Rectal smooth muscle tissue (tissue), 1 donor: Measurements from ENCODE around the gene MRAP2.
"Not testable (repeated sequence)": the region's sequence is repeated elsewhere in the genome, so short reads cannot be mapped to it uniquely, and the experiment has no call there.

Source experiments
- H3K27ac ChIP-seq: one replicate; pipeline ENCODE4 v1.7.0; 2013; ENCODE audit warnings: low read depth, low read length, inconsistent platforms
- H3K27me3 ChIP-seq: one replicate; pipeline ENCODE4 v1.7.0; 2013; ENCODE audit warnings: low read length; ENCODE audit not compliant: control insufficient read depth, insufficient read depth
- H3K36me3 ChIP-seq: one replicate; pipeline ENCODE4 v1.7.0; 2013; ENCODE audit warnings: low read length; ENCODE audit not compliant: control insufficient read depth, insufficient read depth
- H3K4me1 ChIP-seq: one replicate; pipeline ENCODE4 v1.7.0; 2013; ENCODE audit warnings: low read length; ENCODE audit not compliant: control insufficient read depth, insufficient read depth
- H3K4me3 ChIP-seq: one replicate; pipeline ENCODE4 v1.7.0; 2013; ENCODE audit warnings: low read length
- H3K9ac ChIP-seq: one replicate; pipeline ENCODE4 v1.7.0; 2013; ENCODE audit warnings: low read length

MRAP2 gene

GRCh38 chr6:84017709-84018452, 15.7 kb upstream of the MRAP2 start:
- Histone ChIP-seq H3K4me1 (no peaks in the 10 kb centered on the region), H3K36me3 (no peaks in the 10 kb centered on the region), H3K9ac (no peak overlapping the region), H3K27me3 (no peaks in the 10 kb centered on the region), H3K27ac (no peak overlapping the region), H3K4me3 (no peak overlapping the region)

- Histone ChIP-seq H3K4me3 (no peak overlapping the region), H3K27ac (no peak overlapping the region), H3K36me3 (no peaks in the 10 kb centered on the region), H3K9ac (no peak overlapping the region), H3K27me3 (no peaks in the 10 kb centered on the region), H3K4me1 (no peaks in the 10 kb centered on the region)
Measured at GRCh38 chr6:84018453-84019061, 15.0 kb upstream of the MRAP2 start.

- Histone ChIP-seq H3K4me1 (no peaks in the 10 kb centered on the region), H3K36me3 (no peaks in the 10 kb centered on the region), H3K9ac (no peak overlapping the region), H3K4me3 (no peak overlapping the region), H3K27me3 (no peaks in the 10 kb centered on the region), H3K27ac (no peak overlapping the region)
Measured at GRCh38 chr6:84019141-84019841, 14.3 kb upstream of the MRAP2 start.

- Histone ChIP-seq H3K27me3 (no peaks in the 10 kb centered on the region), H3K4me3 (no peak overlapping the region), H3K9ac (no peak overlapping the region), H3K36me3 (no peaks in the 10 kb centered on the region), H3K27ac (no peak overlapping the region), H3K4me1 (no peaks in the 10 kb centered on the region)
Measured at GRCh38 chr6:84019842-84020211, 13.7 kb upstream of the MRAP2 start.

GRCh38 chr6:84021625-84022024, 11.9 kb upstream of the MRAP2 start:
- Histone ChIP-seq H3K27me3 (no peaks in the 10 kb centered on the region), H3K4me1 (no peaks in the 10 kb centered on the region), H3K36me3 (no peaks in the 10 kb centered on the region), H3K27ac (no peak overlapping the region), H3K9ac (no peak overlapping the region), H3K4me3 (no peak overlapping the region)

- no peak overlapping the region for H3K27ac ChIP-seq
- H3K36me3 ChIP-seq = no peaks in the 10 kb centered on the region
- H3K27me3 ChIP-seq = no peaks in the 10 kb centered on the region
- H3K9ac ChIP-seq = no peak overlapping the region
- no peaks in the 10 kb centered on the region for H3K4me1 ChIP-seq
- H3K4me3 ChIP-seq = no peak overlapping the region
Measured at GRCh38 chr6:84026721-84027164, 6.8 kb upstream of the MRAP2 start.

- Histone ChIP-seq H3K4me1 (no peaks in the 10 kb centered on the region), H3K27ac (no peak overlapping the region), H3K9ac (no peak overlapping the region), H3K4me3 (no peak overlapping the region), H3K27me3 (no peaks in the 10 kb centered on the region), H3K36me3 (no peaks in the 10 kb centered on the region)
Measured at GRCh38 chr6:84027340-84028181, 6.0 kb upstream of the MRAP2 start.

- H3K4me1 ChIP-seq = no peaks in the 10 kb centered on the region
Measured at GRCh38 chr6:84028350-84028749, 5.2 kb upstream of the MRAP2 start.

GRCh38 chr6:84032000-84032399, 1.6 kb upstream of the MRAP2 start:
- not testable (repeated sequence) for H3K36me3 ChIP-seq, H3K27ac ChIP-seq, H3K9ac ChIP-seq, H3K4me3 ChIP-seq, H3K27me3 ChIP-seq, H3K4me1 ChIP-seq

More at GRCh38 chr6:84028350-84028749, 5.2 kb upstream of the MRAP2 start:
- no peak overlapping the region for H3K9ac ChIP-seq
- no peaks in the 10 kb centered on the region for H3K36me3 ChIP-seq
- no peak overlapping the region for H3K4me3 ChIP-seq
- no peaks in the 10 kb centered on the region for H3K27me3 ChIP-seq
- no peak overlapping the region for H3K27ac ChIP-seq

GRCh38 chr6:84035484-84035883, 1.9 kb downstream of the MRAP2 start:
- no peak overlapping the region for H3K9ac ChIP-seq
- no peaks in the 10 kb centered on the region for H3K27me3 ChIP-seq
- H3K4me1 ChIP-seq = no peaks in the 10 kb centered on the region
- H3K27ac ChIP-seq = no peak overlapping the region
- H3K4me3 ChIP-seq = no peak overlapping the region
- no peaks in the 10 kb centered on the region for H3K36me3 ChIP-seq

- H3K36me3 ChIP-seq = no peaks in the 10 kb centered on the region
- no peaks in the 10 kb centered on the region for H3K4me1 ChIP-seq
- H3K4me3 ChIP-seq = no peak overlapping the region
- H3K9ac ChIP-seq = no peak overlapping the region
- H3K27me3 ChIP-seq = no peaks in the 10 kb centered on the region
- no peak overlapping the region for H3K27ac ChIP-seq
Measured at GRCh38 chr6:84037425-84038089, 4.0 kb downstream of the MRAP2 start.

GRCh38 chr6:84042603-84043002, 9.0 kb downstream of the MRAP2 start:
- H3K27me3 ChIP-seq = no peaks in the 10 kb centered on the region
- H3K27ac ChIP-seq = no peak overlapping the region
- no peak overlapping the region for H3K9ac ChIP-seq
- no peak overlapping the region for H3K4me3 ChIP-seq
- no peaks in the 10 kb centered on the region for H3K36me3 ChIP-seq
- H3K4me1 ChIP-seq = no peaks in the 10 kb centered on the region
